GM21717 (cell line): ENCODE measurements around the gene HAND1.

Experiments
- ATAC-seq: cut with Tn5 transposase; IDR thresholded peaks from one replicate; pipeline ENCODE4 v1.9.1; 2021; ENCODE audit warnings: mild to moderate bottlenecking, moderate library complexity; ENCODE audit not compliant: unreplicated experiment

The HAND1 gene

GRCh38 chr5:154479944-154480750, 2.1 kb upstream of the HAND1 start:
- ATAC-seq, result no peak

DNA sequence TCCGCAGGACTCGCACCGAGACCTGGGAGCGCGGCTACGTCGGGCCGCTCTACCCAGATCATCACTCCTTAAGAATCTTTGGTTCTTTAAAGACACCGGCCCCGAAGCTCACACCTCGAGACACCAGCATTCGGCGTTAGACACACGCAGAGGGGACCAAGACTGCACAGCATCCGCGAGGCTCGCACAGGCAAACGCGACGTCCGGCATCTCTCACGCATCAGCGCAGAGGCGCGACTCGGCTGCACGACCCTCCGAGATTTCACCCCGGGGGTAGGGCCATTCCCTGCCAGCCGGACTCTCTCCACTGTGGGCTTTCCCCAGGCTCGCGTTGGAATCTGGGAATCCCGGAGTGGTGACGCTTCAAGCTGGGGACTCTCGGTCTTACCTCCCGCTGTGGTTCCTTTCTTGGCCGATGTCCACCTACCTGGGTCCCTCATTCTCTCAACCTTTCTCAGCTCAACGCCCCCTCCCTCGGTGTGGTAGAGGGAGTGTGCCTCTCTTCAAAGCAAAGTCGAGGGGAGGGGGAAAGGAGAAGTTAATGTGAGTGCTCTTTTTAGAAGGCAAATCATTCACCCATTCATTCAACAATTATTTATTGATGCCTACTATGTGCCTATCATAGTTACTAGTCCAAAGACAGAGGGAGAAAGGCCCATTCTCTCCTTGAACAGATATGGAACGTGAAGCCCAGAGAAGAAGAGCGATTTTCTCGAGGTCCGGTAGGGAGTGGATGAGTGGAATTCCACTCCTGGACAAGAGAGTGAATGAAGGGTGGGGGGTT, 1.3 kb upstream of the HAND1 start:
- ATAC-seq, result no peak

- ATAC-seq, result no peak
Measured at GRCh38 chr5:154478752-154479159, 729 bp upstream of the HAND1 start.

DNA sequence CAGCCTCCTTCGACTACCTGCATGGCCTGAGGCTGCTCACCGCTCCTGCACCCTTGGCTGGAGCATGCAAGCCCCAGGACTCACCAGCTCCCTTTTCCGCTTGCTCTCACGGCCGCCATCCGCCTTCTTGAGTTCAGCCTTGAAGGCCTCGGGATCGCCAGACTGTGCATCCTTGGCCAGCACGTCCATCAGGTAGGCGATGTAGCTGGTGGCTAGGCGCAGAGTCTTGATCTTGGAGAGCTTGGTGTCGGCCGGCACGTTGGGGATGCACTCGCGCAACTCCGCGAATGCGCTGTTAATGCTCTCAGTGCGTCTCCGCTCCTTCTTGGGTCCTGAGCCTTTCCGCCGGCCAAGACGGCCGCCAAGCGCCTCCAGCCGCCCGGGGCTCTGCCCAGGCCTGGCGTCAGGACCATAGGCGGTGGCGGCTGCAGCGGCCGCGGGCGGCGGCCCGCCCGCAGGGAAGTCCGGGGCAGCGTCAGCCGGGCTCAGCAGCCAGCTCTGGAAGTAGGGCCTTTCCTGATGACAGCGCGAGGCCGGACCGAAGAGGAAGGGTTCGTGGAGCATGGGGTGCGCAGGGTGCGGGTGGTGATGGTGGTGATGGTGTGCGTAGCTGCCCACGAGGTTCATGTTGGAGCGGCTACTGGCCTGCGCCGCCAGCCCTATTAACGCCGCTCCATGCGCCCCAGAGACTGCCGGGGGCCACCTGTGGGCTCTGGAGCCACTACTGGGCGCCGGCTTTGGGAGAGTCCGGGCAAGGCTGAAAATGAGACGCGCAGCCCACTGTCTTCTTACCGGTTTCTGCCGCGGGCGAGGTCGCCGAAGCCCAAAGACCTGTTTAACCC, 424 bp downstream of the HAND1 start:
- ATAC-seq, result no peak

DNA sequence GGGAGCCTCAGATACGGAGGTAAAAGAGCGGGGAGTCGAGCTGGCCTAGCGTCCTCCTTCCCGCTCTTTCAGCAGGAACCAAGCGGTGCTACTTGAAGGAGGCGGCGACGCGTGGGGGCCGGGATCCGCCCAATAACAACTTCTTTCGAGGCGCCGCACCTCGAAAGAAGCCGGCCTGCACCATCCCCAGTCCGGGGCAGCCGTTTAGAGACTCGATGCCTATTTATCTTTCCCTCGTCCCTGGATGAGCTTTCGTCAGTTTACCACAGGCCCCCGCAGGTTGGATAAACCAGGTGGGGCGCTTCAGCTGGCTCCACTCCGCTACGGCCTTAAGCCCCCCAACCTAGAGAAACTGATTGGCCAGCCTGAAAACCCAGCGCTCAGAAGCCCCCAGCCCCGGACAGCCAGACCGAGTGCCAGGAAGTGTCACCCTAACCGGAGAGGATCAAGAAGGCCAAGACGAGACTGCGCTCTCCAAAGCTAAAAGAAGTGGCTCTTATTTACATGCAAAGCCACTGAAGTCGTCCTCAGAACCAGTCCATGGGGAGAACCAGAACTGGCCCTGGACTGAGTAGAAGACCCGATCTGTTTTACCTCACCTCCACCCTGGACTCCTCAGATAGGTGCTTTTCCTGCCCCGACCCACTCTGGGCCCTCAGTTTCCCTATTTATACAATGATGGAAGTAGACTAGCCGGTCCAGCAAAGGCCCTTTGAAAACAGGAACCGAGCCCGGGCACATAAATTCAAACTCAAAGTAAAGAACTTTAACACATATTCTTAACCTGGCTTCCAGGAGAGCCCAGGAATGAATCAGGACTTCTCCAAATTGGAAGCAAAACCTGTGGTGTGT, 1.4 kb downstream of the HAND1 start:
- ATAC-seq, result no peak

DNA sequence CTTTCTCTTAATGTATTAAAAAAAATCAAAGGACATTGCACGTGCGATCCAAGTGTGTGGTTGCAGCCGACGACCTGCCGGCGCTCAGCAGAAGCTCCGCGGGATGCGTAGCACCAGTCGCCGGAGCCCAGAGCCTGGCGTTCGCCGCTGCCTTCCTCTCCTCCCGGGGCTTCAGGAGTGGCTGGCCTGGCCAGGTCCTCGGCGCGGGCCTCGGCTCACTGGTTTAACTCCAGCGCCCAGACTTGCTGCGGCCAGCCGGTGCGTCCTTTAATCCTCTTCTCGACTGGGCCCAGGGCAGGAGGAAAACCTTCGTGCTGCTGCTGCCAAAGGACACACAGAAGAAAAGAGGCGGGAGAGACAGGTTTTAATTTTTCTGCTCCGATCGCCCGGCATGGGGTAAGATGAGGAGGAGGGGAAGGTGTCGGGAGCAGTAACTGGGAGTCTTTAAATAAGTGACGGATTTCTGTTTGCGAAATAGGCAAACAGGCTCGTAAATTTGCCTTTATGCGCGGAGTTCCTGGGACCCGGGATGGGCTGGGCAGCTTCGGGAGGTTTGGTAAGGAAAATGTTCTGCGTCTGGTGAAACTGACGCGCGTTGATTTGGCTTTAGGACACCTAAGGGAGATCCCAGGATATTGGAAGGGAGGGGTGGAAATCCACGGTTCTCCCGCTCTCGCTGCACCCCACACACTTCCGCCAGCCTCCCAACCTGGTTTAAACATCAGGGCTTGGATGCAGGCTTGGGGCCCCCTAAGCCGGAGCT, 2.3 kb downstream of the HAND1 start:
- no peak for ATAC-seq

- ATAC-seq, result no peak
Measured at GRCh38 chr5:154474396-154475334, 3.4 kb downstream of the HAND1 start.

- ATAC-seq, result no peak
Measured at GRCh38 chr5:154473581-154474283, 4.3 kb downstream of the HAND1 start.

DNA sequence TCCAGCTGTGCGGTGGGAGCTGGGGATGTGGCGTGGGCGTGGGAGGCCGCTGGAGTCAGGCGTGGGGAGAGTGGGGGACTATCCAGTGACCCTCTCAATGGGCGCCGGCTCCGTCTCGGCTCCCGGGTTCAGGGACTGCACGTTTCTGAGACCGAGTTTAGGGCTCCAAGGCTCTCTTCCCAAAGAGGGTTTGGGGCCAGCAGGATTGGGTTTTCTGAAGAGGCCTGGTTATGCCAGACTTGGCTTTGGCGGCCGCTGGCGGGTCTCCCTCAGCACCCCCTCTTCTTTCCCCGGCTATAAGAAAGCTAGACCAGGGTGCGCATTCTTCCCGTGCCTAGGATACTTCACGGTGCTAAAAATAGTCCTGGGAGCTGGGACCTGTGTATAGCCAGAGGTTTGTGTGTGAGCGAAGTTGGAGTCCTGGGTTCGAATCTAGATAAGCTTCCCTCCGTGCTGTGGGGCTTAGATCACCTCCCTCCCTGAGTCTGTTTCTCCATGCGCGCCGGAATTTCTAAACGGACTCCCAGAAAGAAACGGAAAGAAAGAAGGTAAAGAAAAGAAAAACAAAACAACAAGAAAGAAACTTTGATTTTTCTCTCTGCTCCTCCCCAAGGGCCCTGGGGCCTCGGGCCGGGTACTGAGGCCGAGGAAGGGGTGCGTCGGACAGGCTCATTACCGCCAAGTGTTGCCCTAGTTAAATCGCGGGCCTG, 5.0 kb downstream of the HAND1 start:
- ATAC-seq, result no peak

- no peak for ATAC-seq
Measured at GRCh38 chr5:154470947-154471870, 6.8 kb downstream of the HAND1 start.

DNA sequence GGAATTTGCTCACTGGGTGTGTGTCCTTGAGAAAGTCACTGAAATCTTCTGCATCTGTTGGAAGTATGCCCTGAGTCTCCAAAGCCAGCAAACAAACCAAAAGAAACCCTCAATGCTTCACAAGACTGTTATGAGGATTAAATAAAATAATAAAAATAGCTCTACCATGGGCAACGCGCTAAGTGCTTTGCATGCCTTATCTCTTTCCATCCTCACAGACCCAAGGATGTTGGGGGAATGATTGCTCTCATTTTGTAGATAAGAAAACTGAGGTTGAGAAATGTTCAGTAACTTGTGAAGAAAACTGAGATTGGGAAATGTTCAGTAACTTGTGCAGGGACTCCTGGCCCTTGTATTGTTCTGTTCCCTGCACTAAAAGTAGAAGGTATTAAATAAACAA, 7.9 kb downstream of the HAND1 start:
- no peak for ATAC-seq

DNA sequence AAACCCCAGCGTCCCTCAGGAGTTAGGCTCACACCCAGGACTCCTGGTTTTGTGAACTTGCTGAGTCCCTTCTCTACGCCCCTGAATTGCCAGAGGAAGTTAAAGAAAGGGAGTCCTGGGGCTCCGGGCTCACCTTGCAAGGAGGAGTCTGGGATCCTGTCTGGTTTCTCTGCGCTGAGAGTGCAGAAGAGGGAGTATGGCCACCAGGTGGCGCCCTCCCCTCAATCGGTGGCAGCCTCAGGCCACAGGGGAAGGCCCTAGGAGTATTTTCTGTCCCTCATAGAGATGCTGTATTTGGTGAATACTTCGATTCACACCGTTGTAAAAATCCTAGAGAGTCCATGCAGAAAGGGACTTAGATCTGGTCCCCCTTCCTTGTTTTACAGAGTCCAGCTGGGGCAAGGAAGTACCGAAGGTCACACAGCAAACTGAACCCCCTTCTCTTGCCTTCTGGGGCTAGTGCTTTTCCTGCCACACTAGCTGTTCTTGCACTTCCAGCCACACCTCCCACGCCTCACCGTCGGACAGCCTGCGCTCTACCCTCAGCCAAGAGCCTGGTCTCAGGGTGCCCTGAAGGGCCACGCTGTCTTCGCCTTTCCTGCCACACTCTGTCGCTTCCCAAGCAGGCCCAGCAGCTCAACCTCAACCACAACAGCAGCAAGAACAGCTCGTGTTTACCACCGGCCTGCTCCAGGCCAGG, 10.2 kb downstream of the HAND1 start:
- ATAC-seq, result peak; percentile 92

DNA sequence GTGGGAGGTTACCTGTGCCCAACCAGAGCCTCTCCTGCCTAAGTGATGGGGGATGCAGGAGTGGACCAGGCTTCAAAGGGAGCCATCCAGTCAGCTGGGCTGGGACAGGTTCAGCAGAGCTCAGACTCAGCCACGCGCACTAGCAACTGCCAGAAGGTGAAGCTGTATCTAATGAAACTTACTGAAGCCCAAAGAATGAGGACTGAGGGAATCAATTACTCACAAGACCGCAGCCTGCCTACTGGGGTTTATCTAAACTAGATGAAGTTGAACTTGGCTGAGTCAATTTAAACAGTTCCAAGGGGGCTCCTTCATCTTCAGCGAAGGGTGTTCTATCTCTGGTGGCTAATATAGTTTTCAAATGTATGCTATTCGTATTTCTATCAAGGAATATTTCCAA, 11.4 kb downstream of the HAND1 start:
- no peak for ATAC-seq

DNA sequence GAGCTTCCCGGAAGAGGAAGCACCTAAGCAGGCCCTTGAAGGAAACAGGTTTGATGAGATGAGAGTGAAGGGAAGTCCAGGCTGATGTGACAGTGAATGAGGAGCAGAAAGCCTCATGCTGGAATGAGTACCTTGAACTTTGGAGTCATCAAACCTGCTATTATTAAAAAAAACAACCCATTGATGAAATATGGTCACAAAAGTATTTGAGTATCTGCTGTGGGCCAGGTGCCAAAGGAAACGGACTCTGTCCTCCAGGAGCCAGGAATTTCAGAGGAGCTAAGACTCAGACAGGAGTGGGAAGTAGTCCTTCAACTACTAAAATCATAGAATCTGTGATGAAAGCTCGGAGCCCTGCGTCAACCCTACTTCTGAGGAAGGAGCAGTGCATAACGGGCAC, 11.9 kb downstream of the HAND1 start:
- no peak for ATAC-seq

DNA sequence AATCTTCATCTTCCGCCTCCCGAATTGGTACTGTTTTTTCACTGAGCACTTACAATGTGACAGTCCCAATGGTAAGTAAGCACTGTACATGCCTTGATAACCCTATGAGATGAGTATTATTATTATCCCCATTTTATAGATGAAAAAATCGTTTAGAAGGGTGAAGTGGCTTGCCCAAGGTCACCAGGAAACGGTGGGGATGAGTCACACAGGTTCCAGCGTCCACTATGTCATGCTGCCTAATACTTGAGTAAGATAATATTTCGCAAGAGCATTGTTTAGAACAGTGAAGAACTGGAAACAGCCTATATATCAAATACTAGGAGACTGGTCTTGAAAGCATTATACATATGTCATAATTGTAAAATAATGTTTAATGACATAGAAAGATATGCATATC, 12.9 kb downstream of the HAND1 start:
- no peak for ATAC-seq

DNA sequence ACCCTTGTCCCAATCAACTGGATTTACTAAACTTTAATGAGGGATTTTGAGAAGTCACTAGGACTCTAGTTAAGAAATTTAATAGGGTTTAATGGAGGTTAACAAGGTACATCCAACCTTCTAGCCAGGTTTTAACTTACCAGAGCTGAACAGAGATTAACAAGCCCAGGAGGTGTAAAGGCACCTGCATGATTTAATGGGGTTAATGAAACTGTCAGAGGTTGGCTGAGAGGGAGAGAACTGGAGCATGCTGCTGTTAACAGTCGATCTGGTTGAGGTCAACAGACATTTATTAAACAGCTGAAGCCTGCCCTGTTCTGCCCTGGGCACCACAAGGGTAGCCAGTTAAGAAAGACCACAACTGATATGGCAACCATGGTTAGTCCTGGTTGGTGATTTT, 13.6 kb downstream of the HAND1 start:
- ATAC-seq, result no peak
